ENCODE measurements around the gene UMODL1. TPM values are rescaled to one million over a fixed set of nuclear protein-coding genes. Genes with fewer than 3 reads are reported as not detected.

Gene UMODL1
- total RNA-seq, 1 experiment from 2014 or later: not detected

DNA sequence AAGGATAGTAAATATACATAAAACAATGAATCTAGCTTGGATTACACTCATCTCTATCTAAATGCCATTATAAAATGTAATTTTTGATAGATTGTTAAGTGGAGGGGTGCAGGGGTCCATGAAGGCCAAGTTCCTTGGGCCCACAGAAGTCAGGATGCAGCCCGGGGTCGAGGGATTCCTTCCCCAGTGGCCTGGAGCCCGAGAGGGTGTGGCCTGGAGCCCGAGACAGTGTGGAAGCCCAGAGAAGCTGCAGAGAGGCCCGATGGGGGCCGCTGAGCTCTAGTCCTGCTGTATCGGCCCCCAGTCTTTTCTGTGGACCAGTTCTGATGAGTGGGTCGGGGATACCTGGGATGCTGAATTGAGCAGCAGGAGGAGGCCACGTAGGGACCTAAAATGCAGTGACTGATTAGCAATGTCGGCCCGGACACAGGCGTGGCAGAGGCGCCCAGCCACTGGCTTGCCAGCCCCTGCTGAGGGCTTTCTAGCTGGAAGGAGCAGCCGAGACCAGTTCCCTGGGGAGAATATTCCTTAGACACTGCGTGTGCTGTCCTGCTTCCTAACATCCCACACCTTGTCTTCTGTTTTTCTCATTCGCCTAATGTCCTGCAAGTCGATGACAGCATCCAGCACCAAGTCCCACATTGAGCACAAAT lies 38.9 kb downstream of the UMODL1 start:
- Histone ChIP-seq H4K20me1 (ENCODE audit: insufficient read depth) (no peaks in the 10 kb centered on the region), H3K4me2 (no peak overlapping the region), H3K27ac (no peak overlapping the region), H2AFZ (no peak overlapping the region), H3K79me2 (ENCODE audit: low read depth) (no peaks in the 10 kb centered on the region), H3K27me3 (ENCODE audit: insufficient read depth, low read depth) (no peaks in the 10 kb centered on the region), H3K4me1 (replicated peaks; ENCODE audit: insufficient read depth) (no peaks in the 10 kb centered on the region), H3K9me2 (ENCODE audit: insufficient read depth) (no peaks in the 10 kb centered on the region), H3K4me3 (no peak overlapping the region), H3F3A (ENCODE audit: insufficient read depth, low read depth) (no peaks in the 10 kb centered on the region), H3K36me3 (ENCODE audit: low read depth) (no peaks in the 10 kb centered on the region), H3K9me3 (ENCODE audit: insufficient read depth, low read depth) (no peaks in the 10 kb centered on the region)
- ChIA-PET POLR2A (ENCODE audit: unreplicated experiment) (no interaction called here), CTCF (no interaction called here)
- intact Hi-C loops (cut with micrococcal nuclease; ENCODE audit: unreplicated experiment): no loop called here
- no TSS peak for BruUV-seq (replicated peaks)
- no peak for DNase-seq
- no peak for TF ChIP-seq EZH2 (IDR thresholded peaks at IDR 0.05; ENCODE audit: low read depth)
- TF ChIP-seq, protein P1, sequence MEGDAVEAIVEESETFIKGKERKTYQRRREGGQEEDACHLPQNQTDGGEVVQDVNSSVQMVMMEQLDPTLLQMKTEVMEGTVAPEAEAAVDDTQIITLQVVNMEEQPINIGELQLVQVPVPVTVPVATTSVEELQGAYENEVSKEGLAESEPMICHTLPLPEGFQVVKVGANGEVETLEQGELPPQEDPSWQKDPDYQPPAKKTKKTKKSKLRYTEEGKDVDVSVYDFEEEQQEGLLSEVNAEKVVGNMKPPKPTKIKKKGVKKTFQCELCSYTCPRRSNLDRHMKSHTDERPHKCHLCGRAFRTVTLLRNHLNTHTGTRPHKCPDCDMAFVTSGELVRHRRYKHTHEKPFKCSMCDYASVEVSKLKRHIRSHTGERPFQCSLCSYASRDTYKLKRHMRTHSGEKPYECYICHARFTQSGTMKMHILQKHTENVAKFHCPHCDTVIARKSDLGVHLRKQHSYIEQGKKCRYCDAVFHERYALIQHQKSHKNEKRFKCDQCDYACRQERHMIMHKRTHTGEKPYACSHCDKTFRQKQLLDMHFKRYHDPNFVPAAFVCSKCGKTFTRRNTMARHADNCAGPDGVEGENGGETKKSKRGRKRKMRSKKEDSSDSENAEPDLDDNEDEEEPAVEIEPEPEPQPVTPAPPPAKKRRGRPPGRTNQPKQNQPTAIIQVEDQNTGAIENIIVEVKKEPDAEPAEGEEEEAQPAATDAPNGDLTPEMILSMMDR (conservative IDR thresholded peaks at IDR 0.05): no peak

DNA sequence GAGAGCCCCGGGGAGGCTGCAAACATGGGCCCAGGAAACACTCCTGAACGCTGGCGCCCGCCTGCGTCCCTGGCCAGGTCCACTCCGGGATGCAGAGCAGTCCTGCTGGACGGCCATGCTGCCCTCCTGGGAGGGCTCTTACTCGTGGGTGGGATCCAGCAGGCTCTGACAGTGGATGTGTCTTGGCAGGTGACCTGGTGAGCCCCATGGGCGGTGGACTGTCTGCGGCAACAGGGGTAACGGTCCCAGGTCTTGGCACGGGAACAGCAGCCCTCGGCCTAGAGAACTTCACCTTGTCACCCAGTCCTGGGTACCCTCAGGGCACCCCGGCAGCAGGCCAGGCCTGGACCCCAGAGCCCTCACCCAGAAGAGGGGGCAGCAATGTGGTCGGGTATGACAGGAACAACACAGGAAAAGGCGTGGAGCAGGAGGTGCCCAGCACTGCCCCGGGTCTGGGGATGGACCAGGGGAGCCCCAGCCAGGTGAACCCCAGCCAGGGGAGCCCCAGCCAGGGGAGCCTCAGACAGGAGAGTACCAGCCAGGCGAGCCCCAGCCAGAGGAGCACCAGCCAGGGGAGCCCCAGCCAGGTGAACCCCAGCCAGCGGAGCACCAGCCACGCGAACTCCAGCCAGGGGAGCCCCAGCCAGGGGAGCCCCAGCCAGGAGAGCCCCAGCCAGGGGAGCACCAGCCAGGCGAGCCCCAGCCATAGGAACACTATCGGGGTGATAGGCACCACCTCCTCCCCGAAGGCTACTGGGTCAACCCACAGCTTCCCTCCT lies 39.8 kb downstream of the UMODL1 start:
- BruUV-seq (replicated peaks): no TSS peak
- Histone ChIP-seq H4K20me1 (ENCODE audit: insufficient read depth) (no peaks in the 10 kb centered on the region), H3K4me2 (no peak overlapping the region), H2AFZ (no peak overlapping the region), H3K9me2 (ENCODE audit: insufficient read depth) (no peaks in the 10 kb centered on the region), H3K9me3 (ENCODE audit: insufficient read depth, low read depth) (no peaks in the 10 kb centered on the region), H3F3A (ENCODE audit: insufficient read depth, low read depth) (no peaks in the 10 kb centered on the region), H3K36me3 (ENCODE audit: low read depth) (no peaks in the 10 kb centered on the region), H3K27me3 (ENCODE audit: insufficient read depth, low read depth) (no peaks in the 10 kb centered on the region), H3K4me3 (no peak overlapping the region), H3K4me1 (replicated peaks; ENCODE audit: insufficient read depth) (no peaks in the 10 kb centered on the region), H3K79me2 (ENCODE audit: low read depth) (no peaks in the 10 kb centered on the region), H3K27ac (no peak overlapping the region)
- intact Hi-C loops (cut with micrococcal nuclease; ENCODE audit: unreplicated experiment): no loop called here
- ChIA-PET POLR2A (ENCODE audit: unreplicated experiment) (no interaction called here), CTCF (no interaction called here)
- no peak for TF ChIP-seq EZH2 (IDR thresholded peaks at IDR 0.05; ENCODE audit: low read depth)
- TF ChIP-seq, protein P1 (conservative IDR thresholded peaks at IDR 0.05): no peak
- DNase-seq: no peak

GRCh38 chr21:42111470-42111743 lies 40.3 kb downstream of the UMODL1 start:
- Histone ChIP-seq H3K27ac (no peak overlapping the region), H3K9me3 (ENCODE audit: insufficient read depth, low read depth) (no peaks in the 10 kb centered on the region), H3K27me3 (ENCODE audit: insufficient read depth, low read depth) (no peaks in the 10 kb centered on the region), H3K4me1 (replicated peaks; ENCODE audit: insufficient read depth) (no peaks in the 10 kb centered on the region), H3K4me3 (no peak overlapping the region), H4K20me1 (ENCODE audit: insufficient read depth) (no peaks in the 10 kb centered on the region), H3K9me2 (ENCODE audit: insufficient read depth) (no peaks in the 10 kb centered on the region), H3K4me2 (no peak overlapping the region), H2AFZ (no peak overlapping the region), H3K36me3 (ENCODE audit: low read depth) (no peaks in the 10 kb centered on the region), H3F3A (ENCODE audit: insufficient read depth, low read depth) (no peaks in the 10 kb centered on the region), H3K79me2 (ENCODE audit: low read depth) (no peaks in the 10 kb centered on the region)
- intact Hi-C loops (cut with micrococcal nuclease; ENCODE audit: unreplicated experiment): no loop called here
- no TSS peak for BruUV-seq (replicated peaks)
- ChIA-PET POLR2A (ENCODE audit: unreplicated experiment) (no interaction called here), CTCF (no interaction called here)
- no peak for TF ChIP-seq EZH2 (IDR thresholded peaks at IDR 0.05; ENCODE audit: low read depth)
- TF ChIP-seq, protein P1 (conservative IDR thresholded peaks at IDR 0.05): no peak
- no peak for DNase-seq
